K562 (cell line): ENCODE data around the gene LILRB3. TPM values are rescaled to one million over a fixed set of nuclear protein-coding genes. Genes with fewer than 3 reads are reported as not detected.

ENCODE experiments used
- CBX1 ChIP-seq: sonication (generic); IDR thresholded peaks from 2 replicates; pipeline ENCODE4 v1.6.1; 2016; ENCODE audit warnings: antibody characterized with exemption, low read depth, mild to moderate bottlenecking
- DNMT1 ChIP-seq: fragments of 450-650 bp; IDR thresholded peaks from 2 replicates; pipeline ENCODE4 v1.6.1; 2016; ENCODE audit warnings: antibody characterized with exemption, mild to moderate bottlenecking
- FOXM1 ChIP-seq, 2 experiments: fragments of 450-650 bp in 1 of 2; sonication (generic) in 1 of 2; formaldehyde crosslinking in 1 of 2; IDR thresholded peaks; 2 replicates each; pipeline versions ENCODE4 v1.6.1 to v1.9.0; 2017 to 2022; ENCODE audit warnings: low read depth in 2 of 2, mild to moderate bottlenecking in 2 of 2, missing genetic modification reagents in 1 of 2, moderate library complexity in 1 of 2
- NCOA1 ChIP-seq: fragments of 450-650 bp; IDR thresholded peaks from 2 replicates; pipeline ENCODE4 v1.6.1; 2016; ENCODE audit warnings: low read depth
- NR4A1 ChIP-seq, 2 experiments: fragments of 250-450 bp in 1 of 2; fragments of 450-650 bp in 1 of 2; sonication (Bioruptor Pico) in 1 of 2; IDR thresholded peaks; 2 replicates each; pipeline versions ENCODE4 v1.4.0 to v1.6.1; 2016 to 2020; ENCODE audit warnings: mild to moderate bottlenecking in 2 of 2, missing compliant biosample characterization in 1 of 2, missing genetic modification characterization in 1 of 2, moderate library complexity in 1 of 2
- POLR2B ChIP-seq: fragments of 450-650 bp; IDR thresholded peaks from 2 replicates; pipeline ENCODE4 v1.6.1; 2018; ENCODE audit warnings: low read depth; ENCODE audit not compliant: partially characterized antibody
- SETDB1 ChIP-seq: IDR thresholded peaks from one replicate; pipeline ENCODE4 v1.6.1; 2012; ENCODE audit warnings: low read length, control low read depth, inconsistent platforms
- TAF1 ChIP-seq: IDR thresholded peaks from 2 replicates; pipeline ENCODE4 v1.6.1; 2011; ENCODE audit warnings: mild to moderate bottlenecking, low read length, moderate library complexity; ENCODE audit not compliant: insufficient read depth, control insufficient read depth, severe bottlenecking; ENCODE audit errors: extremely low read depth
- TAL1 ChIP-seq: fragments of 450-650 bp; IDR thresholded peaks from 2 replicates; pipeline ENCODE4 v1.6.1; 2016; ENCODE audit warnings: mild to moderate bottlenecking
- TCF3 ChIP-seq: sonication (generic); formaldehyde crosslinking; IDR thresholded peaks from 2 replicates; pipeline ENCODE4 v1.4.0; 2020; ENCODE audit warnings: mild to moderate bottlenecking, missing genetic modification reagents
- TCFL5 ChIP-seq: fragments of 250-450 bp; sonication (Bioruptor Pico); conservative IDR thresholded peaks from 2 replicates; pipeline ENCODE4 v1.6.1; 2021; ENCODE audit warnings: mild to moderate bottlenecking, moderate library complexity, matching md5 sums
- TEAD2 ChIP-seq: fragments of 450-650 bp; IDR thresholded peaks from 2 replicates; pipeline ENCODE4 v1.6.1; 2016; ENCODE audit warnings: missing genetic modification characterization, control low read depth, missing compliant biosample characterization
- YY1 ChIP-seq, 3 experiments: IDR thresholded peaks; 2 replicates each; pipeline ENCODE4 v1.6.1; 2011; ENCODE audit warnings: low read length in 2 of 3, mild to moderate bottlenecking in 2 of 3, moderate library complexity in 2 of 3, borderline replicate concordance in 1 of 3, control low read depth in 1 of 3, low read depth in 1 of 3; ENCODE audit not compliant: insufficient read depth in 3 of 3, insufficient replicate concordance in 2 of 3, control insufficient read depth in 1 of 3, insufficient read length in 1 of 3; ENCODE audit errors: extremely low read depth in 1 of 3
- ZC3H8 ChIP-seq: fragments of 450-650 bp; IDR thresholded peaks from 2 replicates; pipeline ENCODE4 v1.6.1; 2017
- ZFPM2 ChIP-seq: fragments of 250-450 bp; sonication (Bioruptor Pico); IDR thresholded peaks from 2 replicates; pipeline ENCODE4 v1.5.1; 2022; ENCODE audit warnings: mild to moderate bottlenecking
- ZNF175 ChIP-seq: fragments of 200-800 bp; sonication (Bioruptor generic); IDR thresholded peaks from 2 replicates; pipeline ENCODE4 v1.6.1; 2016; ENCODE audit warnings: low read depth, mild to moderate bottlenecking, missing genetic modification characterization, missing compliant biosample characterization
- ZNF551 ChIP-seq: fragments of 250-450 bp; sonication (Bioruptor Pico); IDR thresholded peaks from 2 replicates; pipeline ENCODE4 v1.5.0; 2021; ENCODE audit warnings: mild to moderate bottlenecking, moderate library complexity
- ZNF764 ChIP-seq: fragments of 250-450 bp; sonication (Bioruptor Pico); IDR thresholded peaks from 2 replicates; pipeline ENCODE4 v1.4.0; 2020; ENCODE audit warnings: low read depth, mild to moderate bottlenecking, moderate library complexity
- ZNF780A ChIP-seq: fragments of 250-450 bp; sonication (Bioruptor Pico); IDR thresholded peaks from 2 replicates; pipeline ENCODE4 v1.5.0; 2021; ENCODE audit warnings: mild to moderate bottlenecking
- polyA plus RNA-seq, 8 experiments: library from polyadenylated mRNA; depleted of rRNA in 4 of 8; stranded (reverse) in 5 of 8; unstranded in 3 of 8; fragments of >200 nt; fragmentation: Nextera tagmentation in 2 of 8; fragmentation: Illumina TruSeq in 1 of 8; extraction: Ambion mirVana in 2 of 8; extraction: Trizol in 1 of 8; gene quantifications; 2 replicates each; pipeline versions ENCODE4 v1.2.1 to v1.2.3, GENCODE V29; 2011 to 2014; ENCODE audit warnings: inconsistent platforms in 1 of 8, missing spikeins in 1 of 8
- total RNA-seq, 7 experiments: library from RNA; depleted of rRNA in 6 of 7; stranded (reverse); fragments of >200 nt in 6 of 7; fragmentation: Illumina TruSeq in 2 of 7; extraction: Trizol in 2 of 7; gene quantifications; 2 replicates each; pipeline versions ENCODE4 v1.2.1 to v1.2.3, GENCODE V29; 2011 to 2021; ENCODE audit warnings: low replicate concordance in 1 of 7
- TF ChIP-seq, protein P1 (sequence below): fragments of 150-350 bp; IDR thresholded peaks from 2 replicates; pipeline ENCODE4 v1.6.1; 2014; ENCODE audit warnings: low read depth, mild to moderate bottlenecking, low read length, borderline replicate concordance
- TF ChIP-seq, protein P2 (sequence below): fragments of 250-450 bp; sonication (Bioruptor Pico); IDR thresholded peaks from 2 replicates; pipeline ENCODE4 v1.5.0; 2021; ENCODE audit warnings: mild to moderate bottlenecking, borderline replicate concordance

LILRB3 gene
- total and polyA plus RNA-seq, 9 of the 15 experiments (the other 6 are each of a cell fraction or from before 2014, with no cell fraction given), result 0.01 to 0.09 TPM; not detected in 7

DNA sequence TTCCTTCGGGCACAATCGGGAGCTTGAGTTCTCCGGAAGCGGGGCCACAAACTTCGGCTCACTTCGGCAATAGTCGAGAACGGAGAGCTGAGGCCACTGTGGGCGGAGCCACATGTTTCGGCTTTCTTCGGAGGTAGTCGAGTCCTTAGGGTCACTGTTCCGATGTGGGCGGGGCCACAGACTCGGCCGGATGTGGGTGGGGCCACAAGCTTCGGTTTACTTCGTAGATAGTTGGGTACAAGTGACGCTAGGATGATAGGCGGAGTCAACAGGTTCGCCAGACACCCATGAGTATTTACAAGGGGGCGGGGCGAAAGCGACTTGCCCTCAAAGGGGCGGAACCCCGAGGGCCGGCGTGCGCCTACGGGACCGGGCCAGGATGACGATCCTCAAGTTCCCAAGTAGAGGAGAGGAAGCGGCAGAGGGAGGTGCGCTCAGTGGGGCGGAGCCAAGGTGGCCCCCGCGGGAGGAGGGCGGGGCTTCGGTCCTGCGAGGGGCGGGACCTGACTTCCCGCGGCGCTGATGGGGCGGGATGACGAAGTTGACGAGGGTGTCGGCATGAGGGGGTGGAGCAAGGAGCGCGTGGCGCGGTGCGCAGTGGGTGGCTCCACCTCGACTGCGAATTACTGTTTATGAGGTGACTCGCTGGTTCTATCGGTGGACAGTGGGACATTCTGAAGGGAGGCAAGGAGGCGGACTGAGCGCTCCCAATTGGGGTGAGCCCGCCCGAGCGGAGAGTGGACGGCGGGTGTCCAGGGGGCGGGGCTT lies 32.9 kb downstream of the LILRB3 start (continued):
- TF ChIP-seq CBX1, result no peak
- TF ChIP-seq, protein P1, sequence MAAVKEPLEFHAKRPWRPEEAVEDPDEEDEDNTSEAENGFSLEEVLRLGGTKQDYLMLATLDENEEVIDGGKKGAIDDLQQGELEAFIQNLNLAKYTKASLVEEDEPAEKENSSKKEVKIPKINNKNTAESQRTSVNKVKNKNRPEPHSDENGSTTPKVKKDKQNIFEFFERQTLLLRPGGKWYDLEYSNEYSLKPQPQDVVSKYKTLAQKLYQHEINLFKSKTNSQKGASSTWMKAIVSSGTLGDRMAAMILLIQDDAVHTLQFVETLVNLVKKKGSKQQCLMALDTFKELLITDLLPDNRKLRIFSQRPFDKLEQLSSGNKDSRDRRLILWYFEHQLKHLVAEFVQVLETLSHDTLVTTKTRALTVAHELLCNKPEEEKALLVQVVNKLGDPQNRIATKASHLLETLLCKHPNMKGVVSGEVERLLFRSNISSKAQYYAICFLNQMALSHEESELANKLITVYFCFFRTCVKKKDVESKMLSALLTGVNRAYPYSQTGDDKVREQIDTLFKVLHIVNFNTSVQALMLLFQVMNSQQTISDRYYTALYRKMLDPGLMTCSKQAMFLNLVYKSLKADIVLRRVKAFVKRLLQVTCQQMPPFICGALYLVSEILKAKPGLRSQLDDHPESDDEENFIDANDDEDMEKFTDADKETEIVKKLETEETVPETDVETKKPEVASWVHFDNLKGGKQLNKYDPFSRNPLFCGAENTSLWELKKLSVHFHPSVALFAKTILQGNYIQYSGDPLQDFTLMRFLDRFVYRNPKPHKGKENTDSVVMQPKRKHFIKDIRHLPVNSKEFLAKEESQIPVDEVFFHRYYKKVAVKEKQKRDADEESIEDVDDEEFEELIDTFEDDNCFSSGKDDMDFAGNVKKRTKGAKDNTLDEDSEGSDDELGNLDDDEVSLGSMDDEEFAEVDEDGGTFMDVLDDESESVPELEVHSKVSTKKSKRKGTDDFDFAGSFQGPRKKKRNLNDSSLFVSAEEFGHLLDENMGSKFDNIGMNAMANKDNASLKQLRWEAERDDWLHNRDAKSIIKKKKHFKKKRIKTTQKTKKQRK, result no peak
- peak; percentile 94 for TF ChIP-seq POLR2B
- no peak for TF ChIP-seq YY1 (IDR thresholded peaks at IDR 0.05; ENCODE audit: borderline replicate concordance in 1 of 3, control insufficient read depth in 1 of 3, extremely low read depth in 1 of 3, insufficient read depth in 3 of 3, insufficient read length in 1 of 3, insufficient replicate concordance in 2 of 3, low read depth in 1 of 3, low read length in 2 of 3)
- no peak for TF ChIP-seq TCFL5 (CRISPR knock-in tag)
- no peak for TF ChIP-seq TCF3 (CRISPR knock-in tag)
- no peak for TF ChIP-seq ZC3H8
- TF ChIP-seq ZNF551, result no peak
- no peak for TF ChIP-seq SETDB1
- TF ChIP-seq TAF1, result peak; percentile 20
- TF ChIP-seq ZNF175 (CRISPR knock-in tag), result no peak
- no peak for TF ChIP-seq DNMT1
- TF ChIP-seq ZNF780A, result no peak
- TF ChIP-seq, protein P2, sequence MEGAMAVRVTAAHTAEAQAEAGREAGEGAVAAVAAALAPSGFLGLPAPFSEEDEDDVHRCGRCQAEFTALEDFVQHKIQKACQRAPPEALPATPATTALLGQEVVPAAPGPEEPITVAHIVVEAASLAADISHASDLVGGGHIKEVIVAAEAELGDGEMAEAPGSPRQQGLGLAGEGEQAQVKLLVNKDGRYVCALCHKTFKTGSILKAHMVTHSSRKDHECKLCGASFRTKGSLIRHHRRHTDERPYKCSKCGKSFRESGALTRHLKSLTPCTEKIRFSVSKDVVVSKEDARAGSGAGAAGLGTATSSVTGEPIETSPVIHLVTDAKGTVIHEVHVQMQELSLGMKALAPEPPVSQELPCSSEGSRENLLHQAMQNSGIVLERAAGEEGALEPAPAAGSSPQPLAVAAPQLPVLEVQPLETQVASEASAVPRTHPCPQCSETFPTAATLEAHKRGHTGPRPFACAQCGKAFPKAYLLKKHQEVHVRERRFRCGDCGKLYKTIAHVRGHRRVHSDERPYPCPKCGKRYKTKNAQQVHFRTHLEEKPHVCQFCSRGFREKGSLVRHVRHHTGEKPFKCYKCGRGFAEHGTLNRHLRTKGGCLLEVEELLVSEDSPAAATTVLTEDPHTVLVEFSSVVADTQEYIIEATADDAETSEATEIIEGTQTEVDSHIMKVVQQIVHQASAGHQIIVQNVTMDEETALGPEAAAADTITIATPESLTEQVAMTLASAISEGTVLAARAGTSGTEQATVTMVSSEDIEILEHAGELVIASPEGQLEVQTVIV, result no peak
- TF ChIP-seq FOXM1 (IDR thresholded peaks at IDR 0.05; ENCODE audit: low read depth), result no peak
- TF ChIP-seq FOXM1 (CRISPR knock-in tag; IDR thresholded peaks at IDR 0.05; ENCODE audit: low read depth), result no peak
- TF ChIP-seq TEAD2 (tag), result no peak
- TF ChIP-seq NR4A1 (CRISPR knock-in tag; IDR thresholded peaks at IDR 0.05), result no peak
- no peak for TF ChIP-seq NR4A1 (tag; IDR thresholded peaks at IDR 0.05)
- TF ChIP-seq TAL1, result no peak
- TF ChIP-seq ZFPM2 (CRISPR knock-in tag), result no peak
- TF ChIP-seq NCOA1, result no peak
- no peak for TF ChIP-seq ZNF764
